GM12878 (cell line): ENCODE data around the gene HSD17B12. TPM values are rescaled to one million over a fixed set of nuclear protein-coding genes. Genes with fewer than 3 reads are reported as not detected.

Source experiments
- ATAC-seq: fragments of 200-7000 bp; cut with Tn5 transposase; 3 replicates; pipeline ENCODE4 v1.9.1; 2020; ENCODE audit warnings: mild to moderate bottlenecking, moderate library complexity
- BruUV-seq: library from RNA; stranded (reverse); fragments of 400-500 nt; replicated peaks from 2 replicates; lab custom pipeline; 2021; lab: Mats Ljungman, UMichigan
- CTCF ChIA-PET: fragments of 300-600 bp; sonication (Branson Sonifier 250); formaldehyde crosslinking; extraction: SDS; loops from one replicate; lab custom pipeline; 2021; ENCODE audit warnings: inconsistent platforms; lab: Yijun Ruan, JAX
- POLR2A ChIA-PET: fragments of 350-600 bp; formaldehyde crosslinking; extraction: SDS; loops from one replicate; lab custom pipeline; 2021; ENCODE audit warnings: inconsistent platforms; lab: Charles Lee
- RAD21 ChIA-PET: fragments of 300-600 bp; sonication (Branson Sonifier 250); formaldehyde crosslinking; loops from one replicate; lab custom pipeline; 2023; ENCODE audit warnings: antibody characterized with exemption; ENCODE audit not compliant: unreplicated experiment; lab: Charles Lee
- SMC1A ChIA-PET: fragments of 300-600 bp; sonication (Branson Sonifier 250); formaldehyde crosslinking; loops from one replicate; lab custom pipeline; 2023; ENCODE audit not compliant: unreplicated experiment, uncharacterized antibody; lab: Charles Lee
- DNase-seq: peaks from one replicate; pipeline ENCODE4 v3.0.0-alpha.2; 2011; ENCODE audit warnings: low read depth, low spot score
- FAIRE-seq: peaks from 3 replicates; lab custom pipeline; 2011; peaks lifted over from hg19 to GRCh38; lab: Jason Lieb, UNC
- H2AFZ ChIP-seq: 2 replicates; pipeline ENCODE4 v1.6.0; 2011; ENCODE audit warnings: low read depth, low read length, control low read depth; ENCODE audit not compliant: control insufficient read depth
- H3K27ac ChIP-seq: 2 replicates; pipeline ENCODE4 v1.5.1; 2011; ENCODE audit warnings: control low read depth; ENCODE audit not compliant: control insufficient read depth, insufficient read depth
- H3K27me3 ChIP-seq, 2 experiments: replicated peaks in 1 of 2; 2 replicates each; pipeline versions ENCODE4 v1.6.0 to v1.6.1; 2011; ENCODE audit warnings: low read length in 1 of 2; ENCODE audit not compliant: control insufficient read depth in 2 of 2, insufficient read depth in 2 of 2
- H3K36me3 ChIP-seq, 2 experiments: 2 replicates each; pipeline ENCODE4 v1.5.1; 2011; ENCODE audit warnings: low read length in 1 of 2; ENCODE audit not compliant: control insufficient read depth in 2 of 2, insufficient read depth in 2 of 2
- H3K4me1 ChIP-seq: 2 replicates; pipeline ENCODE4 v1.6.1; 2011; ENCODE audit warnings: mild to moderate bottlenecking, low read length, moderate library complexity, mixed read lengths; ENCODE audit not compliant: control insufficient read depth, insufficient read depth
- H3K4me2 ChIP-seq: 2 replicates; pipeline ENCODE4 v1.6.0; 2011; ENCODE audit warnings: control low read depth; ENCODE audit not compliant: control insufficient read depth, insufficient read depth
- H3K4me3 ChIP-seq: fragments of 200-600 bp; sonication (generic); 2 replicates; pipeline ENCODE4 v1.5.1; 2016
- H3K79me2 ChIP-seq: 2 replicates; pipeline ENCODE4 v1.6.0; 2011; ENCODE audit warnings: low read length; ENCODE audit not compliant: control insufficient read depth, insufficient read depth
- H3K9ac ChIP-seq: 2 replicates; pipeline ENCODE4 v1.8.0; 2011; ENCODE audit warnings: low read length, control low read depth, mixed read lengths; ENCODE audit not compliant: control insufficient read depth, insufficient read depth
- H3K9me3 ChIP-seq: replicated peaks from 3 replicates; pipeline ENCODE4 v1.5.1; 2011; ENCODE audit warnings: mild to moderate bottlenecking, low read length; ENCODE audit not compliant: control insufficient read depth, insufficient read depth
- H4K20me1 ChIP-seq: 2 replicates; pipeline ENCODE4 v1.6.0; 2011; ENCODE audit not compliant: control insufficient read depth, insufficient read depth
- ATF7 ChIP-seq: fragments of 450-650 bp; IDR thresholded peaks from 2 replicates; pipeline ENCODE4 v1.6.1; 2016; ENCODE audit warnings: low read depth, mild to moderate bottlenecking
- JUNB ChIP-seq: IDR thresholded peaks from 2 replicates; pipeline ENCODE4 v1.6.1; 2016; ENCODE audit warnings: antibody characterized with exemption, mild to moderate bottlenecking
- NR2F1 ChIP-seq: fragments of 450-650 bp; conservative IDR thresholded peaks from 2 replicates; pipeline ENCODE4 v1.6.1; 2017; ENCODE audit warnings: mild to moderate bottlenecking
- WGBS: methylation state at CpG from one replicate; pipeline ENCODE4 v1.1.6; 2016; ENCODE audit warnings: low lambda C conversion rate; ENCODE audit not compliant: insufficient replicate concordance, insufficient coverage; ENCODE audit errors: missing lambda C conversion rate; 5-methylcytosine and 5-hydroxymethylcytosine counted together
- in situ Hi-C: fragments of 300-500 bp; cut with MboI; formaldehyde crosslinking; loops from 9 replicates; pipeline ENCODE4 v1.14.3; 2018; ENCODE audit warnings: mixed read lengths
- intact Hi-C: fragments of 100-400 bp; cut with micrococcal nuclease; formaldehyde crosslinking; loops from one replicate; pipeline ENCODE4 v1.14.2; 2022; ENCODE audit not compliant: unreplicated experiment
- polyA plus RNA-seq, 11 experiments: library from polyadenylated mRNA; depleted of rRNA in 4 of 11; unstranded in 6 of 11; stranded (reverse) in 5 of 11; fragments of >200 nt; fragmentation: Nextera tagmentation in 4 of 11; fragmentation: Illumina TruSeq in 1 of 11; extraction: Ambion mirVana in 4 of 11; extraction: Trizol in 1 of 11; gene quantifications; 1 replicate in 1 of 11; 2 replicates in 10 of 11; pipeline versions ENCODE4 v1.2.1 to v1.2.3, GENCODE V29; 2011 to 2016; ENCODE audit warnings: inconsistent platforms in 2 of 11, missing spikeins in 2 of 11, low read depth in 1 of 11
- total RNA-seq, 4 experiments: library from RNA; depleted of rRNA in 3 of 4; stranded (reverse); fragments of >200 nt in 3 of 4; fragmentation: Illumina TruSeq in 1 of 4; extraction: Trizol in 1 of 4; gene quantifications; 2 replicates each; pipeline versions ENCODE4 v1.2.1 to v1.2.3, GENCODE V29; 2013 to 2021
- TF ChIP-seq, protein P1 (sequence below): fragments of 450-650 bp; IDR thresholded peaks from 2 replicates; pipeline ENCODE4 v1.6.1; 2017; ENCODE audit warnings: mild to moderate bottlenecking, moderate library complexity

The HSD17B12 gene
- total and polyA plus RNA-seq, 10 of the 15 experiments (the other 5 are each of a cell fraction or from before 2014, with no cell fraction given), result 23.6 to 88.0 (median 64.7) TPM

DNA sequence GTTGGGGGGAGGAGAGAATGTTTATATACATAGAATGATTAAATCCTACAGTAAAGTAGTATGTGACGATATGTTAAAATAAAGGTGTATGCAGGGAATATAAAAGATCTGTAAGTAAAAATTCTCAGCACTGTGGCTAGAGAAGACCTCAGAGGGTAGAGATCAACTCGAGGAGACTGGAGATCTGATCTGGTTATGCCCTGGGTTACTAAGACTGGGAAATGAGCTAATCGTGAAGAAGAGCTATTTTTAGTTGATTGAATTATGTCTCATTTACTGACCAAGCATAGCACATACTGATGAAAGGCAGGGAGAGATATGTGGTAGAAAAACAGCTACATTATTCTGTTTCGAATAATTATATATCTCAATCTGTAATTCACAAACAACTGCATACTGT is 157.3 kb downstream of the HSD17B12 start:
- intact Hi-C loops (no loop called here), in situ Hi-C loops (no loop called here)
- FAIRE-seq (peak; percentile 35), DNase-seq (no peak), ATAC-seq (peak; percentile 76)
- H4K20me1 ChIP-seq, result no peaks in the 10 kb centered on the region
- SMC1A ChIA-PET, result interaction anchor here (1.2 to 2.2 kb wide), 4 partner anchors 8 to 50 kb away, joined by 4 to 15 read pairs (median 4); no protein-coding TSS in a partner anchor
- TF ChIP-seq NR2F1 (peak; percentile 67; the same call in 1 of the 2 replicates), ATF7 (peak; percentile 59; the same call in 1 of the 2 replicates), JUNB (peak; percentile 15; the same call in 1 of the 2 replicates)
- TF ChIP-seq, protein P1, sequence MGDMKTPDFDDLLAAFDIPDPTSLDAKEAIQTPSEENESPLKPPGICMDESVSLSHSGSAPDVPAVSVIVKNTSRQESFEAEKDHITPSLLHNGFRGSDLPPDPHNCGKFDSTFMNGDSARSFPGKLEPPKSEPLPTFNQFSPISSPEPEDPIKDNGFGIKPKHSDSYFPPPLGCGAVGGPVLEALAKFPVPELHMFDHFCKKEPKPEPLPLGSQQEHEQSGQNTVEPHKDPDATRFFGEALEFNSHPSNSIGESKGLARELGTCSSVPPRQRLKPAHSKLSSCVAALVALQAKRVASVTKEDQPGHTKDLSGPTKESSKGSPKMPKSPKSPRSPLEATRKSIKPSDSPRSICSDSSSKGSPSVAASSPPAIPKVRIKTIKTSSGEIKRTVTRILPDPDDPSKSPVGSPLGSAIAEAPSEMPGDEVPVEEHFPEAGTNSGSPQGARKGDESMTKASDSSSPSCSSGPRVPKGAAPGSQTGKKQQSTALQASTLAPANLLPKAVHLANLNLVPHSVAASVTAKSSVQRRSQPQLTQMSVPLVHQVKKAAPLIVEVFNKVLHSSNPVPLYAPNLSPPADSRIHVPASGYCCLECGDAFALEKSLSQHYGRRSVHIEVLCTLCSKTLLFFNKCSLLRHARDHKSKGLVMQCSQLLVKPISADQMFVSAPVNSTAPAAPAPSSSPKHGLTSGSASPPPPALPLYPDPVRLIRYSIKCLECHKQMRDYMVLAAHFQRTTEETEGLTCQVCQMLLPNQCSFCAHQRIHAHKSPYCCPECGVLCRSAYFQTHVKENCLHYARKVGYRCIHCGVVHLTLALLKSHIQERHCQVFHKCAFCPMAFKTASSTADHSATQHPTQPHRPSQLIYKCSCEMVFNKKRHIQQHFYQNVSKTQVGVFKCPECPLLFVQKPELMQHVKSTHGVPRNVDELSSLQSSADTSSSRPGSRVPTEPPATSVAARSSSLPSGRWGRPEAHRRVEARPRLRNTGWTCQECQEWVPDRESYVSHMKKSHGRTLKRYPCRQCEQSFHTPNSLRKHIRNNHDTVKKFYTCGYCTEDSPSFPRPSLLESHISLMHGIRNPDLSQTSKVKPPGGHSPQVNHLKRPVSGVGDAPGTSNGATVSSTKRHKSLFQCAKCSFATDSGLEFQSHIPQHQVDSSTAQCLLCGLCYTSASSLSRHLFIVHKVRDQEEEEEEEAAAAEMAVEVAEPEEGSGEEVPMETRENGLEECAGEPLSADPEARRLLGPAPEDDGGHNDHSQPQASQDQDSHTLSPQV, result no peak
- H3K36me3 ChIP-seq, result peaks cover 2 to 14% of the 10 kb centered on the region in 2 experiments; a peak in 3 of 4 replicates
- WGBS, result 50% methylated on average over 4 of the region's 4 CpGs
- H3K9ac ChIP-seq, result no peak overlapping the region
- RAD21 ChIA-PET, result interaction anchor here (1.8 kb wide), 1 partner anchor 14 kb away, joined by 8 read pairs; no protein-coding TSS in a partner anchor
- CTCF ChIA-PET, result interaction anchor here (1.1 to 5.4 kb wide), 6 partner anchors 9 to 193 kb away, joined by 3 to 35 read pairs (median 7); no protein-coding TSS in a partner anchor
- BruUV-seq, result TSS peak; percentile 27
- no peak overlapping the region for H3K27ac ChIP-seq
- no peaks in the 10 kb centered on the region for H3K79me2 ChIP-seq
- no peak overlapping the region for H2AFZ ChIP-seq
- no peak overlapping the region for H3K4me3 ChIP-seq
- H3K4me1 ChIP-seq, result no peaks in the 10 kb centered on the region
- H3K4me2 ChIP-seq, result no peak overlapping the region
- no peaks in the 10 kb centered on the region for H3K27me3 ChIP-seq
- POLR2A ChIA-PET, result no interaction called here
- H3K9me3 ChIP-seq, result no peaks in the 10 kb centered on the region
